HepG2 (cell line): ENCODE data around the gene SLC25A1.

Experiments used
- ATF7 ChIP-seq, 2 experiments: fragments of 450-650 bp in 1 of 2; sonication (generic) in 1 of 2; formaldehyde crosslinking in 1 of 2; IDR thresholded peaks; 2 replicates each; pipeline versions ENCODE4 v1.4.0 to v1.6.1; 2016 to 2020; ENCODE audit warnings: antibody characterized with exemption in 1 of 2, mild to moderate bottlenecking in 1 of 2, missing genetic modification reagents in 1 of 2
- BRF2 ChIP-seq: sonication (generic); formaldehyde crosslinking; IDR thresholded peaks from 2 replicates; pipeline ENCODE4 v1.8.1; 2022; ENCODE audit warnings: mild to moderate bottlenecking, missing genetic modification reagents
- ELF1 ChIP-seq: sonication (generic); formaldehyde crosslinking; IDR thresholded peaks from 2 replicates; pipeline ENCODE4 v1.4.0; 2020; ENCODE audit warnings: missing genetic modification reagents
- EP300 ChIP-seq, 3 experiments: sonication (generic) in 1 of 3; formaldehyde crosslinking in 1 of 3; IDR thresholded peaks; 2 replicates each; pipeline versions ENCODE4 v1.5.1 to v1.6.1; 2011 to 2020; ENCODE audit warnings: low read depth in 2 of 3, low read length in 2 of 3, borderline replicate concordance in 1 of 3, improper control_type of control experiment in 1 of 3, mild to moderate bottlenecking in 1 of 3, missing genetic modification reagents in 1 of 3, moderate library complexity in 1 of 3
- GLMP ChIP-seq: sonication (generic); formaldehyde crosslinking; IDR thresholded peaks from 2 replicates; pipeline ENCODE4 v1.9.0; 2021; ENCODE audit warnings: missing genetic modification reagents, mild to moderate bottlenecking, borderline replicate concordance
- IRF1 ChIP-seq: sonication (generic); formaldehyde crosslinking; IDR thresholded peaks from 2 replicates; pipeline ENCODE4 v1.4.0; 2020; ENCODE audit warnings: low read depth, mild to moderate bottlenecking, missing genetic modification reagents
- ZHX1 ChIP-seq: sonication (generic); formaldehyde crosslinking; IDR thresholded peaks from 2 replicates; pipeline ENCODE4 v1.8.1; 2022; ENCODE audit warnings: low read depth, mild to moderate bottlenecking, missing genetic modification reagents
- ZNF3 ChIP-seq: IDR thresholded peaks from 2 replicates; pipeline ENCODE4 v1.7.0; 2017; ENCODE audit warnings: inconsistent platforms

- TF ChIP-seq EP300 (IDR thresholded peaks at IDR 0.05; ENCODE audit: low read depth in 2 of 2, low read length in 2 of 2) (no peak; a peak in 1 of 4 replicates), EP300 (CRISPR knock-in tag; IDR thresholded peaks at IDR 0.05; ENCODE audit: borderline replicate concordance) (no peak), IRF1 (0 out of 2 replicates have a peak, but pooled peaks have one; percentile 35), BRF2 (CRISPR knock-in tag) (no peak), ZHX1 (CRISPR knock-in tag) (no peak), GLMP (CRISPR knock-in tag) (no peak), ATF7 (IDR thresholded peaks at IDR 0.05) (no peak), ATF7 (CRISPR knock-in tag; IDR thresholded peaks at IDR 0.05) (no peak), ZNF3 (CRISPR knock-in tag) (no peak), ELF1 (CRISPR knock-in tag) (peak; percentile 89)
Measured at GRCh38 chr22:19178065-19178656, 375 bp downstream of the SLC25A1 start.
